ENCODE results near the gene ZNF521.
A peak's percentile ranks its signal among the peaks of the same experiment; 100 is the strongest.

Gene ZNF521

DNA sequence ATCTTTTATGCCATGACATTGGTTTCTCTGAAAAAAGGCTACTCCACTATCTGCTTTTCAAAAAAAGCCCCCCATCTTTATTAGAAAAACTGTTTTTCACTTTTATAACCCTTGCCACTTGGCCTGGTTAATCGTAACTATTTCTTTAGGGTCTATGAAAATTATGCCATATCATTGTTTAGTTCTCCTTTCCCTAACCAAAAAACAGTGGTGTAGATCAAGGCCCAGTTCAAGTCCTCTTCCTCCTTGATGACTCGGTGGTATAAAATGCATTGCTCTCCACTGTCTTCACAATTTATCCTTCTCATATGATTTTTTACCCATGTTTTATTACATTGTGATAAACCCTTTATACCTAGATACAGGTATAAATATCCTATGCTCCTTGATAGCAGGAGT, 205.5 kb downstream of the ZNF521 start:
- no peak for DNase-seq (ENCODE audit: low read depth, low spot score)
- TF ChIP-seq, protein P1, sequence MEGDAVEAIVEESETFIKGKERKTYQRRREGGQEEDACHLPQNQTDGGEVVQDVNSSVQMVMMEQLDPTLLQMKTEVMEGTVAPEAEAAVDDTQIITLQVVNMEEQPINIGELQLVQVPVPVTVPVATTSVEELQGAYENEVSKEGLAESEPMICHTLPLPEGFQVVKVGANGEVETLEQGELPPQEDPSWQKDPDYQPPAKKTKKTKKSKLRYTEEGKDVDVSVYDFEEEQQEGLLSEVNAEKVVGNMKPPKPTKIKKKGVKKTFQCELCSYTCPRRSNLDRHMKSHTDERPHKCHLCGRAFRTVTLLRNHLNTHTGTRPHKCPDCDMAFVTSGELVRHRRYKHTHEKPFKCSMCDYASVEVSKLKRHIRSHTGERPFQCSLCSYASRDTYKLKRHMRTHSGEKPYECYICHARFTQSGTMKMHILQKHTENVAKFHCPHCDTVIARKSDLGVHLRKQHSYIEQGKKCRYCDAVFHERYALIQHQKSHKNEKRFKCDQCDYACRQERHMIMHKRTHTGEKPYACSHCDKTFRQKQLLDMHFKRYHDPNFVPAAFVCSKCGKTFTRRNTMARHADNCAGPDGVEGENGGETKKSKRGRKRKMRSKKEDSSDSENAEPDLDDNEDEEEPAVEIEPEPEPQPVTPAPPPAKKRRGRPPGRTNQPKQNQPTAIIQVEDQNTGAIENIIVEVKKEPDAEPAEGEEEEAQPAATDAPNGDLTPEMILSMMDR (IDR thresholded peaks at IDR 0.05; ENCODE audit: low read depth, low read length) = no peak
- H3K4me3 ChIP-seq (ENCODE audit: low read depth, low read length) = no peak overlapping the region
- in situ Hi-C loops (cut with HindIII; ENCODE audit: low sequenced_read_pairs) = no loop called here

- TF ChIP-seq, protein P1 (IDR thresholded peaks at IDR 0.05; ENCODE audit: low read depth, low read length) = no peak
- in situ Hi-C loops (cut with HindIII; ENCODE audit: low sequenced_read_pairs) = no loop called here
- no peak overlapping the region for H3K4me3 ChIP-seq (ENCODE audit: low read depth, low read length)
- no peak for DNase-seq (ENCODE audit: low read depth, low spot score)
Measured at GRCh38 chr18:25145731-25146511, 206.0 kb downstream of the ZNF521 start.

- DNase-seq (ENCODE audit: low read depth, low spot score) = peak; percentile 88
- H3K4me3 ChIP-seq (ENCODE audit: low read depth, low read length) = no peak overlapping the region
- in situ Hi-C loops (cut with HindIII; ENCODE audit: low sequenced_read_pairs) = no loop called here
- TF ChIP-seq, protein P1 (IDR thresholded peaks at IDR 0.05; ENCODE audit: low read depth, low read length) = no peak
Measured at GRCh38 chr18:25144820-25145219, 207.1 kb downstream of the ZNF521 start.

DNA sequence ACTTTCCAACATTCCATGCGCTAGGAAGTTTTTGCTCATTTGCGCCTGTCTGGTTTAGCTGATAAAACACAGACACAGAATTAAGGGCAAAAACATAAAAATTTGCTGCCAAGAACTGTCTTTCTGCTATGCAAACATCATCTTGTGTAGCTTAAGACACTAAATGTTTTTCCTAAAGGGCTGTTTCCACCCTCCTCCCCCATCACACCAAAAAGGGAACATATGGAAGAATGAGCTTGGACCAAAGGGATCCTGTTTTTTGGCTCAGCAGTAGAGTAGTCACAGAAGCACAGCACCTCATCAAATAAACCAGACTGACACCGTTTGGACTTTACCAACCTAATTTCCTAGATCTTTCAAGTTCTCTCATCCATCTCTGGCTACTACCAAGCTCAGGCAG, 210.1 kb downstream of the ZNF521 start:
- TF ChIP-seq, protein P1 (IDR thresholded peaks at IDR 0.05; ENCODE audit: low read depth, low read length) = no peak
- in situ Hi-C loops (cut with HindIII; ENCODE audit: low sequenced_read_pairs) = no loop called here
- no peak for DNase-seq (ENCODE audit: low read depth, low spot score)
- no peak overlapping the region for H3K4me3 ChIP-seq (ENCODE audit: low read depth, low read length)

GRCh38 chr18:25141399-25141798, 210.6 kb downstream of the ZNF521 start:
- in situ Hi-C loops (cut with HindIII; ENCODE audit: low sequenced_read_pairs) = no loop called here
- DNase-seq (ENCODE audit: low read depth, low spot score) = no peak
- no peak overlapping the region for H3K4me3 ChIP-seq (ENCODE audit: low read depth, low read length)
- TF ChIP-seq, protein P1 (IDR thresholded peaks at IDR 0.05; ENCODE audit: low read depth, low read length) = no peak

- in situ Hi-C loops (cut with HindIII; ENCODE audit: low sequenced_read_pairs) = no loop called here
Measured at GRCh38 chr18:25140962-25141308, 211.0 kb downstream of the ZNF521 start.

More at GRCh38 chr18:25140962-25141308, 211.0 kb downstream of the ZNF521 start:
- no peak for DNase-seq (ENCODE audit: low read depth, low spot score)
- TF ChIP-seq, protein P1 (IDR thresholded peaks at IDR 0.05; ENCODE audit: low read depth, low read length) = no peak
- H3K4me3 ChIP-seq (ENCODE audit: low read depth, low read length) = no peak overlapping the region
